GM21447 (cell line): Measurements from ENCODE around the gene ELOVL5.
A peak's percentile ranks its signal among the peaks of the same experiment; 100 is the strongest.
"Not testable (repeated sequence)": the region's sequence is repeated elsewhere in the genome, so short reads cannot be mapped to it uniquely, and the experiment has no call there.

Source experiments
- ATAC-seq: cut with Tn5 transposase; IDR thresholded peaks from one replicate; pipeline ENCODE4 v1.9.1; 2021; ENCODE audit not compliant: unreplicated experiment

Gene ELOVL5

GRCh38 chr6:53348371-53349208 lies at the start of gene ELOVL5:
TSS of gene ELOVL5 (minus strand) at chr6:53348950. CDS start at chr6:53295699, 53,251 bp downstream.
- ATAC-seq, result peak; percentile 69

GRCh38 chr6:53397283-53397682 lies 48.5 kb upstream of the ELOVL5 start:
- no peak for ATAC-seq

- ATAC-seq, result no peak
These were observed 47.2 kb upstream of the ELOVL5 start for GRCh38 chr6:53395986-53396385.

- ATAC-seq, result no peak
These were observed 46.0 kb upstream of the ELOVL5 start for GRCh38 chr6:53394704-53395103.

- no peak for ATAC-seq
These were observed 42.4 kb upstream of the ELOVL5 start for GRCh38 chr6:53391170-53391569.

GRCh38 chr6:53390010-53390409 lies 41.3 kb upstream of the ELOVL5 start:
- ATAC-seq, result no peak

GRCh38 chr6:53388615-53389014 lies 39.9 kb upstream of the ELOVL5 start:
- not testable (repeated sequence) for ATAC-seq

- no peak for ATAC-seq
These were observed 33.7 kb upstream of the ELOVL5 start for GRCh38 chr6:53382421-53382820.

GRCh38 chr6:53378208-53378607 lies 29.5 kb upstream of the ELOVL5 start:
- ATAC-seq, result no peak

- ATAC-seq, result no peak
These were observed 29.0 kb upstream of the ELOVL5 start for GRCh38 chr6:53377793-53378192.

GRCh38 chr6:53377289-53377688 lies 28.5 kb upstream of the ELOVL5 start:
- no peak for ATAC-seq

GRCh38 chr6:53376661-53377226 lies 28.0 kb upstream of the ELOVL5 start:
- no peak for ATAC-seq

GRCh38 chr6:53375847-53376246 lies 27.1 kb upstream of the ELOVL5 start:
- ATAC-seq, result no peak

GRCh38 chr6:53373638-53374037 lies 24.9 kb upstream of the ELOVL5 start:
- no peak for ATAC-seq

- no peak for ATAC-seq
These were observed 21.2 kb upstream of the ELOVL5 start for GRCh38 chr6:53369876-53370515.

- ATAC-seq, result no peak
These were observed 20.3 kb upstream of the ELOVL5 start for GRCh38 chr6:53369051-53369450.

- no peak for ATAC-seq
These were observed 17.4 kb upstream of the ELOVL5 start for GRCh38 chr6:53366128-53366641.

GRCh38 chr6:53363341-53364079 lies 14.8 kb upstream of the ELOVL5 start:
- ATAC-seq, result no peak

- no peak for ATAC-seq
These were observed 12.8 kb upstream of the ELOVL5 start for GRCh38 chr6:53361549-53362031.

GRCh38 chr6:53360093-53360912 lies 11.6 kb upstream of the ELOVL5 start:
- ATAC-seq, result no peak
